Endodermal cell (in vitro differentiated cells): Measurements from ENCODE around the gene TPSD1. TPM values are rescaled to one million over a fixed set of nuclear protein-coding genes. Genes with fewer than 3 reads are reported as not detected.

Experiments
- DNase-seq: peaks from one replicate; pipeline ENCODE4 v3.0.0-alpha.2; 2017
- H3K27ac ChIP-seq: 2 replicates; pipeline ENCODE4 v1.5.1; 2013; ENCODE audit warnings: mild to moderate bottlenecking, low read depth, low read length, moderate library complexity
- H3K27me3 ChIP-seq: 2 replicates; pipeline ENCODE4 v1.6.1; 2013; ENCODE audit warnings: mild to moderate bottlenecking, low read length, moderate library complexity; ENCODE audit not compliant: insufficient read depth, control insufficient read depth, poor library complexity, severe bottlenecking
- H3K36me3 ChIP-seq: 2 replicates; pipeline ENCODE4 v1.7.0; 2013; ENCODE audit warnings: mild to moderate bottlenecking, low read length, moderate library complexity; ENCODE audit not compliant: control insufficient read depth, insufficient read depth
- H3K4me1 ChIP-seq: one replicate; pipeline ENCODE4 v1.7.0; 2013; ENCODE audit warnings: low read length; ENCODE audit not compliant: control insufficient read depth, insufficient read depth
- H3K4me3 ChIP-seq: 2 replicates; pipeline ENCODE4 v1.5.1; 2013; ENCODE audit warnings: mild to moderate bottlenecking, low read length, moderate library complexity
- H3K9ac ChIP-seq: 2 replicates; pipeline ENCODE4 v1.6.1; 2013; ENCODE audit warnings: mild to moderate bottlenecking, low read length, moderate library complexity; ENCODE audit not compliant: poor library complexity, severe bottlenecking; ENCODE audit errors: extremely low read depth
- H3K9me3 ChIP-seq: 2 replicates; pipeline ENCODE4 v1.6.1; 2013; ENCODE audit warnings: mild to moderate bottlenecking, low read length, moderate library complexity; ENCODE audit not compliant: control insufficient read depth
- H3K27ac Mint-ChIP-seq: 2 replicates; pipeline ENCODE4 v1.8.0; 2020; ENCODE audit warnings: mixed read lengths
- H3K27me3 Mint-ChIP-seq: 2 replicates; pipeline ENCODE4 v1.8.0; 2021; ENCODE audit warnings: mild to moderate bottlenecking, mixed read lengths; ENCODE audit not compliant: insufficient read depth
- H3K36me3 Mint-ChIP-seq: 2 replicates; pipeline ENCODE4 v1.8.0; 2020; ENCODE audit warnings: low read depth, mixed read lengths
- H3K4me1 Mint-ChIP-seq: 2 replicates; pipeline ENCODE4 v1.8.0; 2020; ENCODE audit warnings: mixed read lengths
- H3K4me3 Mint-ChIP-seq: 2 replicates; pipeline ENCODE4 v1.8.0; 2020; ENCODE audit warnings: mild to moderate bottlenecking, moderate library complexity, mixed read lengths
- H3K9me3 Mint-ChIP-seq: 2 replicates; pipeline ENCODE4 v1.8.0; 2020; ENCODE audit warnings: mild to moderate bottlenecking, mixed read lengths
- CTCF ChIP-seq: fragments of 200-600 bp; sonication (generic); conservative IDR thresholded peaks from 2 replicates; pipeline ENCODE4 v1.5.0; 2021; ENCODE audit warnings: antibody characterized with exemption, mild to moderate bottlenecking
- WGBS, 2 experiments: methylation state at CpG; one replicate each; pipeline versions ENCODE4 v1.1.5 to v1.1.7; 2013; ENCODE audit warnings: missing lambda C conversion rate in 2 of 2, mixed read lengths in 1 of 2; ENCODE audit not compliant: insufficient coverage in 1 of 2, insufficient read length in 1 of 2; 5-methylcytosine and 5-hydroxymethylcytosine counted together
- total RNA-seq, 2 donors: library from RNA; stranded (reverse); fragmentation: NEBNext Ultra II Directional in 1 of 2; extraction: Animal tissue kit (Norgen Biotek cat#: 25700) in 1 of 2; gene quantifications; 2 replicates in 1 of 2; 3 replicates in 1 of 2; pipeline ENCODE4 v1.2.1, GENCODE V29; 2021

Gene TPSD1
- total RNA-seq, 2 donors from 2014 or later = not detected

DNA sequence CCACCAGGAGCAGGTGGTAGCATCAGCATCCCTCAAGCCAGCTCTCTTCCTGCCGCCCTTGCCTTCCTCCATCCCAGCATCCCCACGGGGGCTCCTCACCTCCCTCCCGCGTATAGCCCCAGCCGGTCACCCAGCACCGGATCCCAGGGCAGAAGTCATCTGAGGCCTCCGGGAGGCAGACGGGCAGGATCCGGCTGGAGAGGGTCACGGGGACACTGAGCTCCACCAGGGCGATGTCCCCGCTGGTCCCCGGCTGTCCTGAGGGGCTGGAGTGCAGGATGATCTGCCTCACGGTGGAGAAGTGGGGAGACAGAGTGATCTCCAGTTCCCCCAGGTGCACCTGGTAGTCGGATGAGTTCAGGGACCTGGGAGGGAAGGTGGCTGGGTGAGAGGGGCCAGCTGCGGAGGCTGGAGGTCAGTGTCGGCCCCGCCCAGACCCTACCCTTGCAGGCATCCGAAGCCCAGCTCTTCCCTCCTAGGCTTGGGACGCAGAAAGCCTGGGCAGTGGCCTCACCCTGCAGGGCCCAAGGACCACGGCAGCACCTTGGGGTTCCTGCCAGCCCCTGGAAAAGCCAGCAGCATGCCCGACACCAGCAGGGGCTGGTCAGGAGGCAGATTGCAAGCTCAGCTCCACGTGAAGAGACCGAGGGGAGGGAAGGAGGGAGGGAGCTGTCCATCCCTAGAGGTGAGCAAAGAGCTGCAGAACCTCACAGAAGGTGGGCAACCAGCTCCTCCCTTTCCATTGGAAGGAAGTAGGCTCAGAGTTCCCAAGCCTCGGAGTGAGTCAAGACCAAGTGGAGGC is 33.1 kb upstream of the TPSD1 start:
- WGBS, 2 experiments = 89% methylated on average over 18 to 25 of the region's 25 CpGs
- Histone ChIP-seq H3K4me1 (no peaks in the 10 kb centered on the region), H3K4me3 (no peak overlapping the region), H3K9me3 (no peaks in the 10 kb centered on the region), H3K36me3 (no peaks in the 10 kb centered on the region), H3K9ac (no peak overlapping the region), H3K27me3 (no peaks in the 10 kb centered on the region), H3K27ac (no peak overlapping the region)
- Mint-ChIP-seq H3K9me3 (no peaks in the 10 kb centered on the region), H3K27ac (no peak overlapping the region), H3K27me3 (peaks cover 7% of the 10 kb centered on the region), H3K36me3 (peaks cover 8% of the 10 kb centered on the region), H3K4me1 (no peaks in the 10 kb centered on the region), H3K4me3 (no peak overlapping the region)
- no peak for TF ChIP-seq CTCF
- no peak for DNase-seq

GRCh38 chr16:1223355-1224214 is 32.3 kb upstream of the TPSD1 start:
- Mint-ChIP-seq H3K4me1 (no peaks in the 10 kb centered on the region), H3K36me3 (peaks cover 7% of the 10 kb centered on the region), H3K9me3 (no peaks in the 10 kb centered on the region), H3K4me3 (no peak overlapping the region), H3K27ac (no peak overlapping the region), H3K27me3 (peaks cover 8% of the 10 kb centered on the region)
- H3K9me3 ChIP-seq = no peaks in the 10 kb centered on the region
- H3K9ac ChIP-seq = no peak overlapping the region
- H3K4me1 ChIP-seq = no peaks in the 10 kb centered on the region
- TF ChIP-seq CTCF = no peak
- H3K4me3 ChIP-seq = no peak overlapping the region
- DNase-seq = no peak
- no peak overlapping the region for H3K27ac ChIP-seq
- no peaks in the 10 kb centered on the region for H3K27me3 ChIP-seq
- H3K36me3 ChIP-seq = no peaks in the 10 kb centered on the region
- WGBS, 2 experiments = 93 to 96% methylated on average over 23 to 38 of the region's 38 CpGs

GRCh38 chr16:1224558-1224957 is 31.3 kb upstream of the TPSD1 start:
- Histone ChIP-seq H3K36me3 (no peaks in the 10 kb centered on the region), H3K4me1 (no peaks in the 10 kb centered on the region), H3K27ac (no peak overlapping the region), H3K4me3 (no peak overlapping the region), H3K27me3 (no peaks in the 10 kb centered on the region), H3K9ac (no peak overlapping the region), H3K9me3 (no peaks in the 10 kb centered on the region)
- Mint-ChIP-seq H3K4me1 (no peaks in the 10 kb centered on the region), H3K9me3 (no peaks in the 10 kb centered on the region), H3K4me3 (no peak overlapping the region), H3K36me3 (peaks cover 7% of the 10 kb centered on the region), H3K27me3 (peaks cover 8% of the 10 kb centered on the region), H3K27ac (no peak overlapping the region)
- 83 to 89% methylated on average over 1 to 9 of the region's 9 CpGs for WGBS, 2 experiments
- no peak for DNase-seq
- no peak for TF ChIP-seq CTCF
